Measurements from ENCODE around the gene MUC5AC. TPM values are rescaled to one million over a fixed set of nuclear protein-coding genes. Genes with fewer than 3 reads are reported as not detected.

MUC5AC gene
- total and polyA plus RNA-seq, 2 of the 13 experiments (the other 11 are each of a cell fraction or from before 2014, with no cell fraction given): under 0.01 TPM; not detected in 1

- TF ChIP-seq RERE (CRISPR knock-in tag; IDR thresholded peaks at IDR 0.05; ENCODE audit: low read depth) (no peak), ZBTB43 (CRISPR knock-in tag; conservative IDR thresholded peaks at IDR 0.05) (peak; percentile 56; the same call in 1 of the 2 replicates), JUN (CRISPR knock-in tag; IDR thresholded peaks at IDR 0.05) (no peak), FOSL1 (CRISPR knock-in tag; IDR thresholded peaks at IDR 0.05; ENCODE audit: borderline replicate concordance) (no peak), CERS6 (CRISPR knock-in tag; IDR thresholded peaks at IDR 0.05) (no peak), KLF11 (CRISPR knock-in tag; IDR thresholded peaks at IDR 0.05) (peak; percentile 89; the same call in 1 of the 2 replicates), NFIC (IDR thresholded peaks at IDR 0.05; ENCODE audit: low read length) (no peak), FOXK1 (CRISPR knock-in tag; IDR thresholded peaks at IDR 0.05; ENCODE audit: borderline replicate concordance, low read depth) (0 out of 2 replicates have a peak, but pooled peaks have one; percentile 23), ZNF777 (CRISPR knock-in tag; IDR thresholded peaks at IDR 0.05) (peak; percentile 29; the same call in 1 of the 2 replicates), RFX1 (IDR thresholded peaks at IDR 0.05) (no peak), NFKBIZ (CRISPR knock-in tag; IDR thresholded peaks at IDR 0.05) (no peak), CBX1 (IDR thresholded peaks at IDR 0.05; ENCODE audit: low read depth) (no peak), ZNF644 (CRISPR knock-in tag; IDR thresholded peaks at IDR 0.05; ENCODE audit: low read depth) (no peak), HDAC6 (IDR thresholded peaks at IDR 0.05; ENCODE audit: low read depth, low read length) (no peak), SALL1 (CRISPR knock-in tag; IDR thresholded peaks at IDR 0.05) (peak; percentile 85), IKZF4 (CRISPR knock-in tag; IDR thresholded peaks at IDR 0.05; ENCODE audit: borderline replicate concordance, low read depth, not compliant biosample characterization) (peak; percentile 79), SOX6 (IDR thresholded peaks at IDR 0.05) (no peak), SOX6 (CRISPR knock-in tag; IDR thresholded peaks at IDR 0.05) (no peak), CBFB (CRISPR knock-in tag; IDR thresholded peaks at IDR 0.05) (0 out of 2 replicates have a peak, but pooled peaks have one; percentile 21), MED13 (CRISPR knock-in tag; IDR thresholded peaks at IDR 0.05) (no peak), TFDP2 (CRISPR knock-in tag; IDR thresholded peaks at IDR 0.05) (no peak), ZNF282 (IDR thresholded peaks at IDR 0.05; ENCODE audit: partially characterized antibody) (no peak), ZSCAN20 (CRISPR knock-in tag; IDR thresholded peaks at IDR 0.05; ENCODE audit: borderline replicate concordance) (no peak)
These were observed 81.2 kb downstream of the MUC5AC start (continued) for GRCh38 chr11:1238767-1239595.

All from HepG2 (cell line).